Small intestine (tissue), 7 donors: ENCODE data around the gene ZNF76. TPM values are rescaled to one million over a fixed set of nuclear protein-coding genes. Genes with fewer than 3 reads are reported as not detected.
A peak's percentile ranks its signal among the peaks of the same experiment; 100 is the strongest.

Experiments
- DNase-seq, 2 donors: peaks; one replicate each; pipeline versions ENCODE4 v3.0.0 to v3.0.0-alpha.2; 2013
- FAIRE-seq: peaks from 2 replicates; lab custom pipeline; 2012; peaks lifted over from hg19 to GRCh38; lab: Jason Lieb, UNC
- H3K27ac ChIP-seq, 3 donors: one replicate each; pipeline ENCODE4 v1.5.1; 2013; ENCODE audit warnings: low read length in 2 of 3, mild to moderate bottlenecking in 2 of 3, control low read depth in 1 of 3, inconsistent platforms in 1 of 3, low read depth in 1 of 3, moderate library complexity in 1 of 3
- H3K27me3 ChIP-seq, 3 donors: one replicate each; pipeline ENCODE4 v1.6.1; 2013; ENCODE audit warnings: low read length in 3 of 3, inconsistent platforms in 1 of 3; ENCODE audit not compliant: control insufficient read depth in 3 of 3, insufficient read depth in 3 of 3
- H3K36me3 ChIP-seq, 3 donors: one replicate each; pipeline ENCODE4 v1.6.1; 2013; ENCODE audit warnings: low read length in 3 of 3, inconsistent platforms in 1 of 3, low read depth in 1 of 3, mild to moderate bottlenecking in 1 of 3, moderate library complexity in 1 of 3; ENCODE audit not compliant: control insufficient read depth in 3 of 3, insufficient read depth in 2 of 3
- H3K4me1 ChIP-seq, 3 donors: one replicate each; pipeline ENCODE4 v1.6.1; 2013; ENCODE audit warnings: low read length in 2 of 3, inconsistent platforms in 1 of 3, low read depth in 1 of 3, mild to moderate bottlenecking in 1 of 3, moderate library complexity in 1 of 3; ENCODE audit not compliant: control insufficient read depth in 3 of 3, insufficient read depth in 2 of 3
- H3K4me3 ChIP-seq, 3 donors: one replicate each; pipeline ENCODE4 v1.5.1; 2013; ENCODE audit warnings: low read length in 3 of 3, control low read depth in 1 of 3, inconsistent platforms in 1 of 3, low read depth in 1 of 3, mild to moderate bottlenecking in 1 of 3, moderate library complexity in 1 of 3
- H3K9me3 ChIP-seq, 2 donors: one replicate each; pipeline ENCODE4 v1.6.1; 2013; ENCODE audit warnings: low read depth in 1 of 2, low read length in 1 of 2; ENCODE audit not compliant: control insufficient read depth in 2 of 2, insufficient read depth in 1 of 2
- WGBS, 3 donors: extraction: QIAGEN DNeasy Blood & Tissue Kit; methylation state at CpG; one replicate each; pipeline ENCODE4 v1.1.7; 2013; 5-methylcytosine and 5-hydroxymethylcytosine counted together
- polyA plus RNA-seq, 4 donors: library from polyadenylated mRNA; stranded (reverse) in 3 of 4; unstranded in 1 of 4; fragments of 200-250 nt in 3 of 4; fragments of 120-200 nt in 1 of 4; gene quantifications; one replicate each; pipeline versions ENCODE4 v1.2.1 to v1.2.3, GENCODE V29; 2013
- donor health status: healthy with polysubstance abuse.
- donor health status: control.
- donor health status: control.
- donor health status: Bipolar disorder and iron deficiency.
- donor health status: healthy.

ZNF76 gene
- polyA plus RNA-seq, 4 donors = 16.2 to 33.9 (median 24.4) TPM

GRCh38 chr6:35343092-35343834 lies 83.7 kb downstream of the ZNF76 start:
- FAIRE-seq (no peak), DNase-seq (peak; percentile 62 to 71)
- Histone ChIP-seq H3K27ac (peak overlapping the region in 2 of 3 donors; percentile 57 to 93), H3K9me3 (no peaks in the 10 kb centered on the region), H3K4me3 (peak overlapping the region; percentile 91 to 94 (median 93)), H3K4me1 (peaks cover 3 to 14% (median 6%) of the 10 kb centered on the region in 3 donors), H3K36me3 (peaks cover 0 to 25% (median 10%) of the 10 kb centered on the region in 3 donors), H3K27me3 (no peaks in the 10 kb centered on the region)
- 4 to 17% (median 11%) methylated on average over 13 of the region's 13 CpGs for WGBS, 3 donors

DNA sequence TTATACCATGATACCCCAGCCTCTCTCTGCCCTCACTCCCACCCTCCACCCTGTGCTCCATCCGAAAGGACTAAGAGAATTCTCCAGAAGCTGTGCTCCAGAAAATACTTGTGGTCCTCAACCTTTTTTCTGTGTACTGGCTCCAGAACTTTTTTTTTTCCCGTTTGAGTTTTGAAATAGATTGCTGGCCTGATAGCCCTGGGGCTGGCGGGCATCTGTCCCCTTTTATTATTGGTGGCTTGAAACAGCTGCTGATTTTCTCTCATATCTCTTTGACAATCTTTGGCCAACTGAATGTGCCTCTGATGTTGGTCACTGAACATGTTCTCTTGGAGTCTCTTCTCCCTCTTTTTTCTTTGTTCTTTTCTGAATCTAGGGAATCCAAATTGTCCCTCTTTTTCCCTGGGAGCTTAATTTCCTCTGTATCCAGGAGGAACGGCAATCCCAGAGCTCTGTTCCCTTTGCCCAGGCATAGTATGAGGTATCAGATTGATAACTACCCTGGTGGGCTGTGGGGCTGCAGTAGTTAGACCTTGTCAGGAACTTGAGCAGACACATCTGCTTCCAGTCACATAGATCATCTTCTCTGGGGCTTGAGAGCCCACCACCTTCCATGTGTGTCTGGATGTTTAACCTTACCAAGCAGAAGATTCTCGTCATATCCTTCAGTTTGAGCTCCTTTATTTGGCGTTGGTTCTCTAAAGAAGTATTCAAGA lies 84.5 kb downstream of the ZNF76 start:
- Histone ChIP-seq H3K4me1 (peaks cover 3 to 19% (median 6%) of the 10 kb centered on the region in 3 donors), H3K27me3 (no peaks in the 10 kb centered on the region), H3K27ac (peak overlapping the region in 1 of 3 donors; percentile 93), H3K36me3 (peaks cover 0 to 31% (median 10%) of the 10 kb centered on the region in 3 donors), H3K4me3 (peak overlapping the region in 2 of 3 donors; percentile 91 to 94), H3K9me3 (no peaks in the 10 kb centered on the region)
- WGBS, 3 donors = 57 to 68% (median 68%) methylated on average over 6 of the region's 6 CpGs
- FAIRE-seq = no peak
- no peak for DNase-seq

Other genes starting within 250 kb of the ZNF76 start
- gene TCP11, start 118.4 kb upstream of the ZNF76 start, polyA plus RNA-seq = under 1 TPM in 1 of 4 donors, not detected in 3; 0.03 TPM
- gene SCUBE3, start 45.8 kb upstream of the ZNF76 start, polyA plus RNA-seq = 1 to 10 TPM in 1 of 4 donors, under 1 TPM in 1, not detected in 2; 0.12 to 3.0 TPM
- gene DEF6, start 38.1 kb downstream of the ZNF76 start, polyA plus RNA-seq = 10 to 100 TPM in 2 of 4 donors, 1 to 10 TPM in 2; 4.7 to 16.2 (median 12.3) TPM
- 10 to 100 TPM in 3 of 4 donors, 1 to 10 TPM in 1; 7.8 to 29.4 (median 13.8) TPM for gene PPARD, start 82.8 kb downstream of the ZNF76 start, polyA plus RNA-seq
- gene FANCE, start 192.6 kb downstream of the ZNF76 start, polyA plus RNA-seq = 10 to 100 TPM in 1 of 4 donors, 1 to 10 TPM in 3; 1.6 to 10.3 (median 3.1) TPM
- 1,000 to 10,000 TPM in 3 of 4 donors, 100 to 1,000 TPM in 1; 724 to 2,603 (median 2,051) TPM for gene RPL10A, start 208.7 kb downstream of the ZNF76 start, polyA plus RNA-seq
- gene TEAD3, start 237.3 kb downstream of the ZNF76 start, polyA plus RNA-seq = 10 to 100 TPM; 13.4 to 35.6 (median 19.0) TPM